Hepatocyte (in vitro differentiated cells): ENCODE measurements around the gene SPSB2.

Experiments used
- CTCF ChIP-seq: fragments of 200-600 bp; sonication (generic); IDR thresholded peaks from 2 replicates; pipeline ENCODE4 v1.5.1; 2016; ENCODE audit warnings: antibody characterized with exemption, mild to moderate bottlenecking; ENCODE audit not compliant: poor library complexity
- EZH2 ChIP-seq: fragments of 200-600 bp; sonication (generic); IDR thresholded peaks from 2 replicates; pipeline ENCODE4 v1.6.1; 2016; ENCODE audit warnings: antibody characterized with exemption, mild to moderate bottlenecking, borderline replicate concordance
- EZH2phosphoT487 ChIP-seq: fragments of 200-600 bp; sonication (generic); IDR thresholded peaks from one replicate; pipeline ENCODE4 v1.6.1; 2018; ENCODE audit warnings: antibody characterized with exemption, mild to moderate bottlenecking, low read depth, moderate library complexity; ENCODE audit not compliant: unreplicated experiment, severe bottlenecking

GRCh38 chr12:6855322-6855721 lies 17.8 kb downstream of the SPSB2 start:
- TF ChIP-seq CTCF (no peak), EZH2phosphoT487 (no peak), EZH2 (no peak)
